ENCODE data around the gene FGFRL1.

FGFRL1 gene

GRCh38 chr4:1058198-1058996, 47.0 kb downstream of the FGFRL1 start:
- TF ChIP-seq, protein P1, sequence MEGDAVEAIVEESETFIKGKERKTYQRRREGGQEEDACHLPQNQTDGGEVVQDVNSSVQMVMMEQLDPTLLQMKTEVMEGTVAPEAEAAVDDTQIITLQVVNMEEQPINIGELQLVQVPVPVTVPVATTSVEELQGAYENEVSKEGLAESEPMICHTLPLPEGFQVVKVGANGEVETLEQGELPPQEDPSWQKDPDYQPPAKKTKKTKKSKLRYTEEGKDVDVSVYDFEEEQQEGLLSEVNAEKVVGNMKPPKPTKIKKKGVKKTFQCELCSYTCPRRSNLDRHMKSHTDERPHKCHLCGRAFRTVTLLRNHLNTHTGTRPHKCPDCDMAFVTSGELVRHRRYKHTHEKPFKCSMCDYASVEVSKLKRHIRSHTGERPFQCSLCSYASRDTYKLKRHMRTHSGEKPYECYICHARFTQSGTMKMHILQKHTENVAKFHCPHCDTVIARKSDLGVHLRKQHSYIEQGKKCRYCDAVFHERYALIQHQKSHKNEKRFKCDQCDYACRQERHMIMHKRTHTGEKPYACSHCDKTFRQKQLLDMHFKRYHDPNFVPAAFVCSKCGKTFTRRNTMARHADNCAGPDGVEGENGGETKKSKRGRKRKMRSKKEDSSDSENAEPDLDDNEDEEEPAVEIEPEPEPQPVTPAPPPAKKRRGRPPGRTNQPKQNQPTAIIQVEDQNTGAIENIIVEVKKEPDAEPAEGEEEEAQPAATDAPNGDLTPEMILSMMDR (IDR thresholded peaks at IDR 0.05): no peak
- no peak for TF ChIP-seq ZFX (IDR thresholded peaks at IDR 0.05; ENCODE audit: borderline replicate concordance)
- H3K27ac ChIP-seq: no peak overlapping the region

- TF ChIP-seq ZFX (IDR thresholded peaks at IDR 0.05; ENCODE audit: borderline replicate concordance): no peak
- TF ChIP-seq, protein P1 (IDR thresholded peaks at IDR 0.05): no peak
- no peak overlapping the region for H3K27ac ChIP-seq
These were observed 47.7 kb downstream of the FGFRL1 start for GRCh38 chr4:1058997-1059665.

GRCh38 chr4:1060121-1060520, 48.7 kb downstream of the FGFRL1 start:
- TF ChIP-seq ZFX (IDR thresholded peaks at IDR 0.05; ENCODE audit: borderline replicate concordance): no peak
- TF ChIP-seq, protein P1 (IDR thresholded peaks at IDR 0.05): no peak
- no peak overlapping the region for H3K27ac ChIP-seq

DNA sequence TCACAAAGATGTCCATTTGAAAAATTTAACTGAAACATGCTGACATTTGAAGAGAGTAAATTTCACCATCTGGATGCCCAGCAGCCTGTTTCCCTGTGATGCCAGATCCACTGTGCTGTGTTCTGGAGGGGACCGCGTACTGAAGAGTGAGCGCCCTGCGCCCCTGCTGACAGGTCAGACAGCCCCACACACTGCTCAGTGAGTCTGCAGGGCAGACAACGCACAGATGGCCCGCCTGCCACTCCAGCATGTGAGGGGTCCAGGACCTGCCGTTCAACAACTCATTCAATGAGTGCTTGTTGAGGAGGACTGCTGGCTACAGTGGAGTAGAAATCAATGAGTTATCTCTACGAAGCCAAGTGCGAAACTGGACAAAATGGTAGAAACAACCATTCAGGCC, 49.2 kb downstream of the FGFRL1 start:
- H3K27ac ChIP-seq: no peak overlapping the region
- TF ChIP-seq, protein P1 (IDR thresholded peaks at IDR 0.05): no peak
- TF ChIP-seq ZFX (IDR thresholded peaks at IDR 0.05; ENCODE audit: borderline replicate concordance): no peak

DNA sequence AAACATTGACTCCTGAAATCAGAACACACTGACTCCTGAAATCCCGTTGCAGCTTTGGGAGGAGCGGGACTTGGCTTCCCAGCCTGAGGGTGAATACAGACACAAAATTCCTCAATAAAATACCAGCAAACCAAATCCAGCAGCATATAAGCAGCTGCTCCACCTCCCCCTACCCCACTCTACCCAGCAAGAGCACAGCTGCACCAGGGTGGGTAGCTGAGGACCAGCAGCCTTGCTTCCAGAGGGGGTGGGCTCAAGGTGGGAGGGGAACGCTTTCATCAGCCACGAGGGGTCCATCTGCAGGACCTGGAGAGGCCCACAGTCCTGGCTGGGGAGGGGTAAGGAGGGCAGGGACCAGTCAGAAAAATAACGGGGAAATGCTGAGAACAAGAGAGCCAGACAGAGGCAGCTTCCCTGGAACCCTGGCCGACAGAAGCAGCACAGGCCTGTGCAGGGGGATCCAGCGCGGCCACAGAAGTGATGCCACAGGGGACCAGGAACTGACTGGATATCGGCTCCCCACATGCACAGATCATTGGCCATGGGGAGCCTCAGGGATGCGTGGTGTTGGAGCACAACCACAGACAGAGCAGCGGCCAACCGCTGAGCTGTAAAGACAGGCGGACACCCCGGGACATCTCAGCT, 49.8 kb downstream of the FGFRL1 start:
- no peak overlapping the region for H3K27ac ChIP-seq
- TF ChIP-seq, protein P1 (IDR thresholded peaks at IDR 0.05): no peak
- TF ChIP-seq ZFX (IDR thresholded peaks at IDR 0.05; ENCODE audit: borderline replicate concordance): no peak

DNA sequence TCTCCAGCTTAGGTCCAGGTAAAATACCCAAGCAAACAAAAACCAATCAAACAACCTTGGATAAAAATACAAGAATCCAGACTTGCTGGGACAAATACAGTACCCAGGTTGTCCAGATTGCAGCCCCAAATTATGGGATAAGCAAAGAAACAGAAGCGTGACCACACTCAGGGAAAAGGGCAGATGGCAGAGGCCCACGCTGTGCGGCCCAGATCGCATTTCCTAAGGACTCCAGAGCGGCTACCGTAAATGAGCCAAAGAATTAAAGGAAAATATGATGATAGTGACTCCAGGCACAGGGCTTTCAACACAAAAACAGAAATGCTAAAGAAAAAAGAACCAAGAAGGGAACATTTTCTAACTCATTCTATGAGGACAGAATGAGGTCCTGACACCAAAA, 50.3 kb downstream of the FGFRL1 start:
- H3K27ac ChIP-seq: no peak overlapping the region
- TF ChIP-seq ZFX (IDR thresholded peaks at IDR 0.05; ENCODE audit: borderline replicate concordance): no peak
- TF ChIP-seq, protein P1 (IDR thresholded peaks at IDR 0.05): no peak
